Stromal cell of bone marrow (primary cell): ENCODE measurements around the gene OSER1.

Source experiments
- DNase-seq: peaks from one replicate; pipeline ENCODE4 v3.0.0-alpha.2; 2012; ENCODE audit warnings: low read depth

The OSER1 gene

DNA sequence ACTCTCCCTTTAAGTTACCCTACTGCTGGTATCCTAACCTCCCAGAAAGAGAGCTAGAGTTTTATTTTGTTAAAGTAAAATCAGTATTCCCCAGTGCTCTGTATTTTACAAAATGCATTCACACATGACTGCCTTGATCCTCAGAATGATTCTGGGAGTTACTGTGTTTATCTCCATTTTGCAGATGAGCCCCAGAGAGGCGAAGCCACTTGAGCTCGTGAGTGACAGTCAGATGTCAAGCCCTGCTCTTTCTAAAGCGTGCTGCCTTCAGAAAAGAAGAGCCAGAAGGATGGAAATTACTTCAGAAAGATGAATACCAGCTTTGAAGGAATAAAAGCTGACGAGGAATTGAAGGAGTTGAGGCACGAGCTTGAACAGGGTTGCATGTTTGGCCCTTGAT lies 14.1 kb upstream of the OSER1 start:
- DNase-seq, result no peak

DNA sequence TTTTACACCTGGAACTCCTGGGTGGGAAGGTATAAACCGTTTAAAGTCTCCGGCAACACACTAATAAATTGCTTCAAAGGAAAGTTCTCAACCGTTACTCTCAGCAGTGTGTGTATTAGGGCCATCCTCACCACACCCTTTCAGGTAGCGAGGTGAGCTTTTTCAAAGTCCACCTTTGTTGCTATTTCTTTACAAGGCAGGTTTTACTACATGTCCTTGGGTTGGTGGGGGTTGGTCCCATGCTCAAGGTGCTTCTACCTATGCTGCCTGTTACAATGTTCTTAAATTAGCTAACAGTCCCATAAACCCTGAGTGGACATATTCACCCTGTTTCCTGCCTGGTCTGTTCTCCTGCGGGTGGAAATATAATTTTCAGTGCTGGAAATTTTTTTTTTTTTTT lies 13.2 kb upstream of the OSER1 start:
- DNase-seq, result no peak

DNA sequence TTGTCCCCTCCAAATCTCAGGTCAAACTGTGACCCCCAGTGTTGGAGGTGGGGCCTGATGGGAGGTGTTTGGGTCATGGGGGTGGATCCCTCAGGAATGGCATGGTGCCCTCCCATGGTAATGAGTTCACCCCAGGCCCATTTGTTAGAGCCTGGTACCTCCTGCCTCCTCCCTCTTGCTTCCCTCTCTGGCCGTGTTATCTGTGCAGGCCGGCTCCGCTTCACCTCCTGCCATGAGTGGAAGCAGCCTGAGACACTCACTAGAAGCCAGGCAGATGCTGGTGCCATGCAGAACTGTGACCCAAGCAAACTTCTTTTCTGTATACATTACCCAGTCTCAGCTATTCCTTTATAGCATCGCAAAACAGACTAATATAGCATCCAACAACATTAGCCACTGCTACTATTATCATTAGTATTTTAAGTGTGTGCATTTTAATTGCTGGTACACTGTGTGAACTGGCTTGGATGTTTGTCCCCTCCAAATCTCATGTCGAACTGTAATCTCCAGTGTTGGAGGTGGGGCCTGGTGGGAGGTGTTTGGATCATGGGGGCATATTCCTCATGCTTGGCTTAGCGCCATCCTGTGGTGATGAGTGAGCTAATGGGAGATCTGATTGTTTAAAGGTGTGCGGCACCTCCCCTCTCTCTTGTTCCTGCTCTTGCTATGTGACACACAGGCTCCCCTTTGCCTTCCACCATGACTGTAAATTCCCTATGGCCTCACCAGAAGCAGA lies 12.2 kb upstream of the OSER1 start:
- DNase-seq, result no peak

- no peak for DNase-seq
These were observed 11.5 kb upstream of the OSER1 start for GRCh38 chr20:44222027-44222426.

DNA sequence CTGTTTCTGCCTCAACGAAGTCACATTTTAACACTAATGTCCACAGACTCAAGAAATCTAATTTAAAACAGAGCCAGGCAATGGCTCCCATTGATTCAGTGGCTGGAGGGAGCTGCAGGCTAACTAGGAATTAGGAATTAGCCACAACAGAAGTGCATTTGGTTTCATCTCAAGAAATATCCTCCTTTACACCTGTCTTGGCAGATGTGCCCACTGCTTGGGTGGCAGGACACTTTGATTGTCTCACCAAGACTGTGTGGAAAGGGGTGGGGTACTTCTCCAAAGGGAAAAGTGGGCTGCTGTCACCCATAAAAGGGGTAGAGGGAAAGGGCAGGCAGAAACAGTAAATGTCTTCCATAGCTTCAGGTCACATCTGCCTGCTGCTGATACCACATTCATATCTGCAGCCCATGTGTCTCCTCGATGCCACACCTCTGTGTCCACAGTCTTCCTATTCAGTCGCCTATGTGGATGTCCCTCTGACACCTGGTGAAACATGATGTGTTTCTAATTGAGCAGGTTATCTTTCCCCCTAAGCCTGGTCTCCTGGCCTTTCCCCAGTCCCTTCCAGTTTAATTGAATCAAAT lies 10.9 kb upstream of the OSER1 start:
- no peak for DNase-seq

- DNase-seq, result no peak
These were observed 9.2 kb upstream of the OSER1 start for GRCh38 chr20:44219791-44220190.

DNA sequence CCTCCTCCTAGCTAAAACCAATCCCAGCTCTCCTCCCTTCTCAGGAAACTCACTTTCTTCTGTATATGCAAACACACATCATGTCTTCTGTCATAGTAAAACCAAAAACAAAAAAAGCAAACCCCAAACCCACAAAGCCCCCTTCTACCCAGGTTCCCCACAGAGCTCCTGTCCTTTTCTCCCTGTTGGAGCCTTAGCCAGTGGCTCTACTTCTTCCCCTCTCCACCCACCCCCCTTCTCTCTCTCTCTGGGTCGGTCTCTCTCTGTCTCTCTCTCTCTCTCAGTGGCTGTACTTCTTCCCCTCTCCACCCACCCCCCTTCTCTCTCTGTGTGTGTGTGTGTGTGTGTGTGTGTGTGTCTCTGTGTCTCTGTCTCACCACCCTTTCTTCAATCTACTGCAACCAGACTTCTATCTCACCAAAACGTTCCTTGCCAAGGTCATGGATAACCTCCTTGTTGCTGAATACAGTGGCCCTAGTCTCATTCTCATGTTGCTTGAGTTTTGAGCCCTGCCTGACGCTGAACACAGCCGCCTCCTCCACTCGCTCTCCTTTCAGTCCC lies 8.7 kb upstream of the OSER1 start:
- DNase-seq, result no peak

DNA sequence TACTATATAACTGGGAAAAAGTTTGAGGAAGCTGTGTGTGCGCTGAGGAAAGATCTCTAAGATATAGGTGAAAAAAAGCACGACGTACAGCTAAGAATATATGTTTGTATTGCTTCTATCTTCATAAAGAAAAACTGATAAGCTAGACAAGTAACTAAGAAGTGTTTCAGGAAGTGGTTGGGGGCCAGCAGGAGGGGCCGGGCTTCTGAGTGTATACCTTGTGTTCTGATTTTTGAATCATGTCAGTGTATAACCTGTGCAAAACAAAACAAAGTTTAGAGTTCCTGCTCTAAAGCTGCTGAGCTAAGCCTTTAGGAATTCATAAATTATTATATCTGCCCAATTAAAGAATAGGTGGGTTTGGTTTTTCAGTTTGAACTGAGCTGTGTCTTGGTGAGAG lies 7.9 kb upstream of the OSER1 start:
- no peak for DNase-seq

- DNase-seq, result peak; percentile 44
These were observed 6.9 kb upstream of the OSER1 start for GRCh38 chr20:44217342-44218092.

DNA sequence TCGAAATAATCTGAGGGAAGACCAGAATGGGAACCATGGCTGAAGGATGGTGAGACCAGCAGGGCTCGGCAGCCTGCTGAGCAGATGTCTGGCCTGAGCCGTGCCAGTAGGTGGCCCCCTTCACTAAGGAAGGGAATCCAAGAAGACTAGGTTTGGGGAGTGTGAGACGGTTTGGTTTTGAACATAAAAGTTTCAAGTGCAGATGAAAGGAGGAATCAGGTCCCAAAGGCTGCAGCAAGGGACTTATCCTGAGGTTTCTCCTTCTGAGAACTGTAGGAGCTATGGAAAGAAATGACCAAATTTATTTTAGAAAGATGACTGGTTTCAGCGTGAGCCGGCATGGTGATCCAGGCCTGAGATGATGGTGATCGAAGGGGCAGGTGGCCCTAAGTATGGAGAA lies 4.6 kb upstream of the OSER1 start:
- peak; percentile 48 for DNase-seq

DNA sequence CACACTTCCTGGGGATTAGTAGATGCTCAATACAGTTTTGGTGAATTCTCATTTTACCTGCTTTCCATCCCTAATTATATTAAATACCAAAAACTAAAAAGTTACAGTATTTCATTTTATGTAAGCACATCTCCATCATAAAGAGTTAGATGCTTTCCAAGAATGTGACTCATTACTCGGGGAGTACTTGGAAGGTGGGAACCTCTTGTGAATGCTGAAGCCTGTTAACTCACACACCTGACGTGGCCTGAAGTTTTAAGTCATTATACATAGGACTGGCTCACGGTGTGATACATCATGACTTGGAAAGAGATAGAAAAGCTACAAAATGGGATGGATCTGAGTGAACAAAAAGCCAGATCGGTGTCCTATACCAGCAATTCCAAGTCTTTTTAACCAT lies 2.2 kb upstream of the OSER1 start:
- no peak for DNase-seq

GRCh38 chr20:44211177-44212039 lies 837 bp upstream of the OSER1 start:
- no peak for DNase-seq

GRCh38 chr20:44209686-44210405 lies 725 bp downstream of the OSER1 start:
- DNase-seq, result no peak

GRCh38 chr20:44208770-44209169 lies 1.8 kb downstream of the OSER1 start:
- no peak for DNase-seq

DNA sequence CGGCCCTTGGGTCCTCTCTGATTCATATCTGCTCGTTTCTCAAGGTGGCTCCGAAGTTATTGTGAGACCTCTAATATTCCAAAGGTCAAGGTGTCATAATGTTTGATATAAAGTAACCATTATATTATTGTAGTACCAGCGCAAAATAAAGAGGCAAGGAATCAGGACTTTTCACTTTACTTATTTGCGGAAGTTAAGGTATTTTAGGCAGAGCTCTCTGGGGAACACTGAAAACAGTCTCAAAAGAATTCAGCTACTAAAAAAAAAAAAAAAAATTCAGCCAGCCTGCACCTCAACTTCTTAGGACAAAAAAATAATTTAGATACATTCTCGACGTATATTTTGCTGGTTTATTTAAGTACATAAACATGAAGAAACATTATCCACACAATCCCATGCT lies 2.4 kb downstream of the OSER1 start:
- DNase-seq, result no peak

- DNase-seq, result no peak
These were observed 3.3 kb downstream of the OSER1 start for GRCh38 chr20:44207126-44207723.

- no peak for DNase-seq
These were observed 4.4 kb downstream of the OSER1 start for GRCh38 chr20:44206132-44206531.

DNA sequence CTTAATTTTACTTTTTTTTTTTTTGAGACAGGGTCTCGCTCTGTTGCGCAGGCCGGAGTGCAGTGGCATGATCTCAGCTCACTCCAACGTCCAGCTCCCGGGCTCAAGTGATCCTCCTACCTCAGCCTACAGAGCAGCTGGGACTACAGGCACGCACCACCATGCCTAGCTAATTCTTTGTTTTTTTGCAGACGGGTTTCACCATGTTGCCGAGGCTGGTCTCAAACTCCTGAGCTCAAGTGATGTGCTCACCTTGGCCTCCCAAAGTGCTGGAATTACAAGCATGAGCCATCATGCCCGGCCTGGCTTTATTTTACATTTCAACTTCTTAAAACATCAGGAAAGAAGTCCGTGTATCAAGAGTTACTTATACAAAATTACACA lies 5.7 kb downstream of the OSER1 start:
- DNase-seq, result no peak

- peak; percentile 83 for DNase-seq
These were observed 6.3 kb downstream of the OSER1 start for GRCh38 chr20:44204156-44204831.

- DNase-seq, result no peak
These were observed 7.4 kb downstream of the OSER1 start for GRCh38 chr20:44203161-44203560.
